ENCODE results near the gene TTC36.

GRCh38 chr11:118536726-118537125 lies 9.5 kb downstream of the TTC36 start:
- TF ChIP-seq EZH2 (IDR thresholded peaks at IDR 0.05) (no peak), POLR2AphosphoS5 (IDR thresholded peaks at IDR 0.05; ENCODE audit: borderline replicate concordance, low read depth, low read length) (no peak)

All from SK-N-MC (cell line).